Tongue (tissue), 2 donors: Measurements from ENCODE around the gene MTPN. TPM values are rescaled to one million over a fixed set of nuclear protein-coding genes. Genes with fewer than 3 reads are reported as not detected.

ENCODE experiments used
- DNase-seq: peaks from one replicate; pipeline ENCODE4 v3.0.0-alpha.2; 2015
- total RNA-seq: library from RNA; depleted of rRNA; stranded (reverse); fragments of >200 nt; gene quantifications from one replicate; pipeline ENCODE4 v1.2.3, GENCODE V29; 2014

Gene MTPN
- total RNA-seq, 1 donor from 2014 or later: 83.3 TPM

DNA sequence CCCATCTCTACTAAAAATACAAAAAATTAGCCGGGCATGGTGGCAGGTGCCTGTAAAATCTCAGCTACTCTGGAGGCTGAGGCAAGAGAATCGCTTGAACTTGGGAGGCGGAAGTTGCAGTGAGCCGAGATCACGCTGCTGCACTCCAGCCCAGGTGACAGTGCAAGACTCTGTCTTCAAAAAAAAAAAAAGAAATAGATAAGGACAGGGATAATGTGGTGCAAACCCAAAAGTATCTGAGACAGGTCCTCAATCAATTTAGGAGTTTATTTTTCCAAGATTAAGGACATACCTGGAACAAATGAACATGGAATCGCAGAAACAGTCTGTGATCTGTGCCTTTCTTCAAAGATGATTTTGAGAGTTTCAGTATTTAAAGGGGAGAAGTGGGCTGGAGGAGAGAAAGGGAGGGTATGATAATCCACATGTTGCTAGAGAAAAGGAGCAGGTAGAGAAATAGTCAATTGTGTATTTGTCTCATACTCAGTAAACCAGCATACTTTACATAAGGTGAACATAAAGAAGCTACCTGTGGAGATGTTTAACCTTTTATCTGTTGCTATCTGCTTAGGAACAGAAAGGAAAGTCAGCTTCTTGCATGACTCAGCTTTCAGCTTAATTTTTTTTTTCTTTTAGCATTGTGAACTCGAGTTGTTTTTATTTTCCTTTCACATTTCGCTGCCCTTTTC is 4.9 kb upstream of the MTPN start:
- DNase-seq: no peak

DNA sequence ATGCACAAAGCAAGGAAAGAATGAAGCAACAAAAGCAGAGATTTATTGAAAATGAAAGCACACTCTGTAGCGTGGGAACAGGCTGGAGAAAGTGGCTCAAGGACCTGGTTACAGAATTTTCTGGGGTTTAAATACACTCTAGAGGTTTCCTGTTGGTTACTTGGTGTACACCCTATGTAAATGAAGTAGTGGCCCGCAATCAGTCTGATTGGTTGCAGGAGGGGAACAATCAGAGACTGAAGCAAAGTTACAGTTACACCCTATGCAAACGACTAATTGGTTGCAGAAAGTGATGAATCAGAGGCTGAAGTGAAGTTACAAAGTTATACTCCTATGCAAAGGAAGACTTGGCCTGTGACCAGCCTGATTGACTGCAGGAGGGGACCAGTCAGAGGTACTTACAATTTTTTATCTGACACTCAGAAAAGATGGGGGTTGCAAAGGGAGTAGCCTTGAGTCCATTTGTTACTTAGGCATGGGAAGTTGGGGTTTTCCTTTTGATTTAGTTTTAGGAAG is 3.6 kb upstream of the MTPN start:
- DNase-seq: no peak

DNA sequence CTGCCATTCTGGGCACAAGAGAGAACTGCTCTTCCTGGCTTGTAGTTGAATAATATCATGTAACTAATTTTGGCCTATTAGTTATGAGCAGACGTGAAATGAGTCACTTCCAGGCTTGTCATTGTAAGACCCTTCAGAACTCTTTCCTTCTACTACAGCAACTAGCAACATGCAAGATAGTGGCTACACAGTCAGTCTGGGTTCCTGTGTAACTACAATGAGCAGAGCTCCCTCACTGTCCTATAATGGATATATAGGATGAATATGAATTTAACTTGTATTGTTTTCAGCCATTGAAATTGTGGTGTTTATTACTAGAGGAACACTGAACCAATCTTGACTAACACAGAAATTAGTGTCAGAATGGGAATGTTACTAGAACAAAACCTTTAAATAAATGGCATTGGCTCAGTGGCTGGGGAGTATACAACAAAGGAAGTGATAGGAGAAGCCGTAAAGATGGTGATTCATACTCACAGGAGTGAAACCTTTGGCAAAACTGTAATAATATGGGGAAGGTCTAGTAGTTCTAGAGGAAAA is 2.9 kb upstream of the MTPN start:
- DNase-seq: no peak

DNA sequence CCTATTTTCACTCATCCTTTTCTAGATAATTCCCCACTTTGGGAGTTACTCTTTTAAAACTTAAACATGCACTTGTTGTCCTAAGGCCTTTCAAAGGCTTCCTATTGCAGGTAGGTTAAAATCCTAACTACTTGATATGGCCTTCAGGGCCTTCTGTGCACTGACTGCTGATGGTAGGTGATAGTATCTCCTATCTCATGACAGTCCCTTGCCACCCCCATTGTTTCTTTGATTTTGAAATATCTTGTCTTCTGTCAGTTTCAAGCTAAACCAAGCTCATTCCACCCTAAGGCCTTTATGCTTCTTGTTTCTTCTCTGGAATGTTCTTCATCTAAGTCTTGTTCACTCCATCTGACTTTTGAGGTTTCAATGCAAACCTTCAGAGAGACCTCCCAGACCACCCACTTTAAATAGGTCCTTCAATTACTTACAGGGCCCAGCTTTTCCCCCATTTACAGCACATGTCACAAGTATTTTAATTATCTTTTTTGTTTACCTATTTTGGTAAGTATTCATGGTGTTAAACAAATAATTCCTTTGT is 2.4 kb upstream of the MTPN start:
- no peak for DNase-seq

DNA sequence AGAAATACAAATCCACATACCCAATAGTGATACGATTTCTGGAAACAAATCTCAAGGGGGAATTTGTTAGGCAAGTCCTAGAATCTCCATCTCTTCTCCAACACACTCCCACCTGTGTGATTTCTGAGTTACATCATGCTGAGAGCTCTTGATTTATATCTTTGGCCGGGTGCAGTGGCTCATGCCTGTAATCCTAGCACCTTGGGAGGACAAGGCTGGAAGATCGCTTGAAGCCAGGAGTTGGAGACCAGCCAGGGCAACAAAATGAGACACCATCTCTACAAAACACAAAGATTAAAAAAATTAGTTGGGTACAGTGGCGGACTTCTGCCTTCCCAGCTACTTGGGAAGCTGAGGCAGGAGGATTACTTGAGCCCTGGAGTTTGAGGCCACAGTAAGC is 1.5 kb upstream of the MTPN start:
- DNase-seq: no peak

DNA sequence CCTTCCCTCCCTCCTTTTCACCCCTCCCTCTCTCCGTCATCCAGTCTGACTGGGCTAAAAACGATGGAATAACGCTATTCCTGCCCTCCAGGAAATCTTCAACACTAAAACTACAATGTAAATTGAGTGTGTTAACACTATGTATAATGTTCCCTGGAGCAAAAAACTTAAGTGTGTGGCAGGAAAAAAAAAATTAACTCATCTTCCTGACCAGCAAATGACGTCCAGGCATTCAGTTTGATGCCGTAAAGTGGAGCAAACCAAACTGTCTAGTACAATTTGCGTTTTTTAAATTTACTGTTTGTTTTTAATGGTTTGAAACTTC is 545 bp upstream of the MTPN start:
- no peak for DNase-seq

DNA sequence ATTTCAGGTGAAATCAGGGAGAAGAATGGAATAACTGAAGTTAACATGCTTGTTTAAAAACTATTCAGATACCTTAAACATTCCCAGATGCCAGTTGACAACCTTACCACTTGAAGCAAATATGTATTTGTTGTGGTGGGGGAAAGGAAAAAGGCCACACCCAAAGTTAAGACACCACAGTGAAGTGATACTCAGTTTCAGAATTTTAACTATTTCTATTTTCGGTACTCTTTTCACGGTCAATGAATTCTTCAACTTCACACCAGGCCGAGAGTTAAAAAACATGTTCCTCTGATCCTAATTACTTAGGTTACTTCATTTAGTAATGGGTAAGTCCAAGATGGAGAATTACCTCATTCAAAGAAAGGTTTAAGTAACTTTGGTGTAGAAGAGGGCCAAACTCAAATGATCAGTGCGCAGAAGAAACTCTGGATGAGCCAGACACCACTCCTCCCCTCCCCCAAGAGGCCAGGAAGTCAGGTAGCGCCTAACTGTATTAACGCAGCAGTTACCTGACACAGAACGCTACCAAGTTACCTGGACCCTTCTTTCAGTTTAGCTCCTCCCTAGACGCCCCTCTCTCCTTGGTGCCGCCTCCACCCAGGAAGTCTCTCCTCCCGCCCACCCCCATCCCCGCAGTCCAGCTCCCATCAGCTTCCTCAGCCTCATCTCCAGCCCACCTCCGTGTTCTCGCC is 700 bp downstream of the MTPN start:
- DNase-seq: no peak

DNA sequence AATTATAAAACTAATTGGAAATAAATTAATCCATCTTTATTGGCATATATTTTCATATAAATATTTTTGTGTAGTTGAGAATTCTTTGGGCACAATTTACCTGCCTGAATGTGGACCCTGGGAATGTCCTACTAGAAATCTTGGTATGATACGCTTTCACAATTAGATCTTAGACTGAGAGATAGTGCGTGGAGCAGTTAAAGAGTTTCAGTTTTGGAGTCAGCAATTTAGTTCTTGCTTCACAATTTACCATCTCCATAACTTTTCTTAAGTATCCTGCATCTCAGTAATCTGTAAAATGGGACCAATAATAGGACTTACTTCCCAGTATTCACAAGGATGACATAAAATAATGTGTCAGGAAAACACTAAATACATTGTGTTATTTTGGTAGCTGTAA is 2.0 kb downstream of the MTPN start:
- no peak for DNase-seq

DNA sequence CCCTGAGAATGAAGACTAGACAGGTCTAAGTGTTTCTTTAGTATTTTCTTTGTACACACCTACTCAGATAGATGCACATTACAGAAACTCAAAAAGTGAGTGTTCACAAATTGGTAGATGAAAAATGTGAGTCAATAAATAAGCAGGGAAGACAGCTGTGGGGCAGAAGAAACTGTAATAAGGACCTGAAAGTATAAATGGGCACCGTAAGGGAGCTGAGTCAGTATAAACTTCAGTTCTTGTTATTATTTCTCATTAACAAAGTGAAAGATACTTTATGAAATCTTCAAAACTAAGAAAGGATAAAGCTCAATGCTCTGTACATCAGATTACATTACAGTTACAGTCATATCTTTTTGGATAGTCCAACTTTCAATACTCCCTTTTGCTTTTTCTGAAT is 2.5 kb downstream of the MTPN start:
- DNase-seq: no peak

DNA sequence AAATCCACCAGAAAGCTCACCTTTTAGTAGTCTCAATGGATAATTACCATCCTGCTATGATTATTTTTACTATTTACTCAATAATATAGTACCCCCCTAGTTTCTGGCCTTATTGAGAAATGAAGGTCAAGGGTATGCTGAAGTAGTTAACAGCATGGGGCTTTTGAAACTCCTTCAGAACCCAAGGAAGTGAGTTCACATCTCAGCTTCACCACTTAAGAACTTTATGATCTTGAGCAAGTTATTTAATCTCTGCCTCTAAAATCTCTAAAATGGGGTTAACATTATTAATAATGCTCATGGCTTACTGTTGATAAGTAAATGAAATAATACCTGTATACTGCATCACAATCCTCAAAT is 5.8 kb downstream of the MTPN start:
- DNase-seq: no peak

DNA sequence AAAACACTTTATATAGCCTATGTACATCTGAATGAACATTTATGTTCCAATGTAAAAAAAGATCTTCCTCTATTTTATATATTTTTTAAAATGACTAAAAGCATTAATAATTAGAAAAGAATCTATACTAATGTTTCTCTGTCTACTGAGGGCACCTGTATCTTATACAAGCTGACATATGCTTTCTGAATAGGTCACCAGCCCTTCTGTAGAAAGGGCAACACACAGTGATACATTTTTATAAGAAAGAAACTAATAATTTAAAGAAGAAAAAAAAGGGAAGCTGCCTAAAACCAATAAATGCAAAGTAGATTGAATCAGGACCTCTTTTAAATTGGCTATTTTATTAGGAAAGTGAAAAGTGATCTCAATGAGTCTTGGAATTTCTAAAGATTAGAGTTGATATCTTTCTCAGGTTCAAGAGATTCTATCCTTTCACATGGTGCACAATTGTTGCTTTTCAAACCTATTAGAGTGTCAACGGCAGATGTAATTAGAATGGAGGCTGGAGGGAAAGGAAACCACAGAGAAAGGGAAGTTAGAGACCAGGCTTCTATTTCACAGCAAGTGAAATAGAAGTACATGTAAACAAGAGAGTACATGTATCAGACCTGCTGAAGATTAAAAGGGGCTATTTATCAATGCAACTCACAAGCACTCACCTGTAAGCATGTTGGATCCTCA is 6.3 kb downstream of the MTPN start:
- no peak for DNase-seq

DNA sequence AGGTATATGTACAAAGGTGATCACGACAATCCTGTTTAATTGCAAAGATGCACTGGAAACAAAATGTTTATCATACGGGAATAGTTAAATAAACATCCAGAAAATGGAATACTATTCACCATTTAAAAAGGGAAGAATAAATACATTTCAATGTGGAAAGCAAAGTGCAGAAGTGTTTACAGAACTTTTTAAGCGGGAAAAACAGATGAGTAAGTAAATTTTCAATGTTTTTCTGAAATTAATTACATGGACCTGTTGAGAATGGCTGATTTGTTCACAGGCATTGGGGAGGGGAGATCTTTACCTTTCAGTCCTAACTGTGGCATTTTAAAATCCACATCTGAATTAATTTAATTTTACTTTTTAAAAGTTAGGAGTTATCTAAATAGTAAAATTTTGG is 7.1 kb downstream of the MTPN start:
- no peak for DNase-seq

DNA sequence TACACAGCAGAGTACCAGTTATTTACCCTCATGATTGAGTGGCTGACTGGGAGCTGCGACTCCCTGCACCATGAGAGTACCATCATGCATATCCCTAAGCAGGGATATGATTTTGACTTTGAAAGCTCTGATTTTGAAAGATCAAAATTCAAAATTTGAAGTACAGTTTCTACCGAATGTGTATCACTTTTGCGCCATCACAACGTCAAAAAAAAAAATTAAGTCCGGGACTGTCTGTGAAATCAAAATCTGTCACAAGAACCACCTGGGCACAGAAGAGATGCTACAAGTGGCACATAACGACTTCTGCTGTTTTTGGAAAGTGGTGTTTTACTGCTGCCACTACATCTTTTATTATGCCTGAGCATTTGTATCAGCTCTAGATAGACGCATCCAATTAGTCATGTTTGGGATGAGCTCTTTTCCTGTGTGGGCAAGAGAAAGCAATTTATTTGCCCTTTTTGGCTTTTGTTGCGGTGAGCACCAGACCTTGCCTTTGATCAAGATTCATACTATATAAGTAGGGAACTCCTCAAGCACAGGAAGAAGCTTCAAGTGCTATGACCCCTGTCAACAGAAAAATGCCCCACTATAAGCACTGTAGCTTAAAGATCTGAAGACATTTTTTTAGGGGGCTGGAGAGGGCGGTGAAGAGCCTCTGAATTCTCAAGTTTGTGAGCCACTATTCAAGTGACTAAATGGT is 10.7 kb downstream of the MTPN start:
- DNase-seq: no peak

DNA sequence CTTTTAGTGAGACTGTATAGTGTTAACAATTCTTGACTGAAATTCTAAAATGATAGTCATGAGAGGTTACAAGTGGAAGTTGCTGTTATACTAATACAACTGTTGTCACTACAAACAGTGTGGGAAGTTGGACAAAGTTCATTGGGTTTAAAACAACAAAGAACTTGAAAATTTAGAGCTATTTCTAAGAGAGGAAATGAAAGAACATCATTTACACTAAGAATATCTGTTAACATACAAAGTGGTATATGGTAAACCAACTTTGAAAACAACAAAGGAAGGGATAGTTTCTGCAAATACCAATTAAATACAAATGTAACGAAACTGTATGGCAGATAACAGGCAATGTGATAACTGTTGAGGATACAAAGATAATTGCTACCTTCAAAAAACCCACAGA is 11.6 kb downstream of the MTPN start:
- no peak for DNase-seq

DNA sequence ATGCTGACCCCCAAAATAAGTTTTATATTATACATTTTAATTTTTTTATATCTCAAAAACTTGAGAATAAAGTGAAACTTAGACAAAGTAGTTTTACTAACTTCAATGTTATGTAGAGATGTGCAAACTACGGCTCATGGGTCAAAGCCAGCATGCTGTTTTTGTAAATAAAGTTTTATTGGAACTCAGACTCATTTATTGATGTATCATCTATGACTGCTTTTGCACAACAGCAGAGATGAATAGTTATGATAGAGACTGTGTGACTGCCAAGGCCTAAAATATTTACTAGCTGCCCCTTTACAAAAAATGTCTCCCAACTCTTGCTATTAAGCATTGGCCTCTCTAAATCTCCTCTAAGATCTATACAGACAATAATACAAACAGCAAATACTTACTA is 12.4 kb downstream of the MTPN start:
- no peak for DNase-seq

DNA sequence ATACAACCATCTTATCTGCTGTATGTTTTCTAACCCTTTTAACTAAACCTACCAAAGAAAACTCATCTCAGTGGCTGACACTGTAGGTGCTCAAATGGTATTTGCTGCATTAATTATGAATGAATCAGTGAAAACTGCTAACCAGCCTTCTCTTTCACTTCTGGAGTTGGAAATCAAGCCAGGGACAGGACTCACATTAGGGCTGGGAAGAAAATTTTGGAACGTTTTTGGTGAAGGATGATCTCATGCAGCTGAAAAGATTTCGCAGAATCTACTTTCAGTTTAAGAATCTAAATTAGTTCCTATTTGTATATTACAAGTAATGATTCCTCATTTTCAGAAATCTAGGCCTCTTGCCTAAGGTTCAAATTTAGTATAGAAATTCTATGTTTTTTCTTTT is 12.9 kb downstream of the MTPN start:
- DNase-seq: no peak

DNA sequence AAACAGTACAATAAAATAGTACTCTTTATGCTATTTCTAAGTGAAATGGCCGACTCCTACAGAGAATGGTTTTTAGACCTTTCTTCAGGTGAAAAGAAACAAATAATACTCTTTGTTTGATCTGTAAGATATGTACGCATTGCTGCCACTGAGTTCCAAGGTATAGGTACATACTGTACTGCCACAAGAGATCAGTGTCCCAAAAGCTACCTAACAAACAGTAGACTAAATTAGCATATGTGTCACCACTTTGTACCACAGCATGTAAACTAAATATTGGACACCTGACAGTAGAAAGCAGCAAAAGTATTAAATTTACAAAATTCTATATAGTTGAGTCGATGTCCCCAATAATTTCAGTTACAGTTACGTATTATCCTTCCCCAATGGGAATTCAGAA is 14.4 kb downstream of the MTPN start:
- DNase-seq: no peak

DNA sequence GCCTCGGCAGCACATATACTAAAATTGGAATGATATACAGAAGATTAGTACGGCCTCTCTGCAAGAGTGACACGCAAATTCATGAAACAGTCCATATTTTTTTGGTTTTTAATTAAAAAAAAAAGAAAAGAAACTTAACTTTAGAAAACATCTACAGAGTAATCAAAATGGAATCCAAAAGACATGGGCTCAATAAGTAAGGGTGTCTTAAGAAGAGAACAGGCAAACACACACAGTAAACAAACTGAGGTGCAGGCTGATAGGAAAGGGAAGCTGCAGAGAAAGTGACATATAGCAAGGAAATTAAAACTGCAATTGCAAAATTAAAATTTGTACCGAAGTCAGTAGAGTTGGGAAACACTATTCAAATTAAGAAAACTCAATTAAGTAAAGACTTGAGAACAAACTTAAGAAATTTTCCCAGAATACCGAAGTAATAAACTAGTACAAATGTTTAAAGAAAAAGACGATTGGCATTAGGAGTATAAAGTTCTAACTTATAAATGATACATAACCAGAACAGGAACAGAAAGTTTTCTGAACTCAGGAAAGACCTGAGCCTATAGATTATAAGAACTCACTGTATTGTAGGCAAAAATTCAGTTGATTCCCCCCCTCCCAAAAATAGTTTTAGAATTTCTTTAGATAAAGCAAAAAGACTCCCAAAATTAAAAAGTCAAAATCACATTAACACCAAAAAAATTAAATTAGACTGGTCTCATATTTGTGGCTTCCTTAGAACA is 16.3 kb downstream of the MTPN start:
- no peak for DNase-seq

DNA sequence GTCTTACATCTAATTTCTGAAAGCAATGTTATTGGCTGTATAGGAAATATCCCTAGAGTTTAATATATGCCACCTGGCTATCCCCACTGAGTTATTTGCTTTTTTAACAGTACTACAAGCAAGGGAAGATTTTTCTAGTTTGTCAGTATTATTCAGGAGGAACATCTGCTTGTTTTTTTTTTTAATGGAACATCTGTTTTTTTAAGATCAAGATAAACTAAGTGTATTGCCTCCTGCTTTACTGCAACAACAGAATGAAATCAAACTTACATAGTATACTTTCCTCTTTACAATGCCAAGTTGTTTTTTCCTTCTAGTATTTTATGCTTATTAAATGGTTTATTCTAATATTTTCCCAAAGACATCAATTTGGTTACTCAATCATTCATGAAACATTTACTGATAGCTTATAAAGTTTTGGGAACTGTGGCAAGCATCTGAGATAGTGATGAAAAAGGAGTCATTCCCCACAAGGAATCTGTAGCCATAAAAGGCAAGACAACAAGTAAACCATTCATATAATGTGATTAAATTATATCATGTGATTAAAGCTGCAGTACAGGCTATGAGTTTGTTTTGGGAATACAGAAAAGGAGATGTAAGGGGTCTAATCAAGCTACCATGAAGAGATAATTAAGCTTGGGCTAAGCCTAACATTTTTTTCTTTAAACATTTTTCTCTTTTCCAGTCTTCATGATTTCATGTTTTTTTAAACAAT is 17.4 kb downstream of the MTPN start:
- no peak for DNase-seq

DNA sequence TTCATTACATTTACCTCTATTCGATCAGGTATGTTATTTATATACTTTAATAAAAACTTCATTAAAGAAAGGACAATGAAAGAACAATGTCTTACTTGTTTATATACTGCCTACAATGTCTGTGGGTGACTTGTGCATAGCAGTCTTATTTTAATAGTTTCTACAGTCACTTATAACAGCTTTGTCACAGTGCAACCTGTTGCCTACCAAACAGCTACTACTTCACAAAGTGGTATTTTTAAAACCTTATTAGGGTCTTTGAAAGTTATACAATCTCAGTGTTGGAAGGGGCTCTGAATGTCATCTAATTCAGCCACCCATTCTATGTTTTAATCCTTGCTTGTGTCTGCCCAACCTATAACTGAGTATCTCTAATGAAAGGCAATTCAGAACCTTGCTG is 19.0 kb downstream of the MTPN start:
- no peak for DNase-seq

DNA sequence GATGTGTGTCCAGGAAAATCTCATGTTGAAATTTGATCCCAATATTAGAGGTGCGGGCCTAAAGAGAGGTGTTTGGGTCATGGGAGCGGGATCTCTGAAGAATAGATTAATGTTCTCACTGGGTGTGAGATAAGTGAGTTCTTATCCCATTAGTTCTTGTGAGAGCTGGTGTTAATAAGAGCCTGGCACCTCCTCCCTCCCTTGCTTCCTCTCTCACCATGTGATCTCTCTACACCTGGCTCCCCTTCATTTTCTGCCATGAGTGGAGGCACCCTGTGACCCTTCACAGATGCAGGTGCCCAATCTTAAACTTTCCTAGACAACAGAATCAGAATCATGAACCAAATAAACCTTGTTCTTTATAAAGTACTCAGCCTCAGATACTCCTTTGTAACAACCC is 19.5 kb downstream of the MTPN start:
- no peak for DNase-seq
